ENCODE data around the gene TRIO.
"Not testable (repeated sequence)": the region's sequence is repeated elsewhere in the genome, so short reads cannot be mapped to it uniquely, and the experiment has no call there.

Gene TRIO

GRCh38 chr5:14201325-14202045 lies 58.3 kb downstream of the TRIO start:
- Mint-ChIP-seq H3K36me3 (peaks cover 0 to 6% of the 10 kb centered on the region in 2 donors), H3K4me3 (no peak overlapping the region), H3K9me3 (no peaks in the 10 kb centered on the region), H3K4me1 (peaks cover 47 to 76% of the 10 kb centered on the region in 2 donors), H3K27ac (no peak overlapping the region), H3K27me3 (no peaks in the 10 kb centered on the region)
- no peak for ATAC-seq (replicated peaks)
- no peak for DNase-seq

DNA sequence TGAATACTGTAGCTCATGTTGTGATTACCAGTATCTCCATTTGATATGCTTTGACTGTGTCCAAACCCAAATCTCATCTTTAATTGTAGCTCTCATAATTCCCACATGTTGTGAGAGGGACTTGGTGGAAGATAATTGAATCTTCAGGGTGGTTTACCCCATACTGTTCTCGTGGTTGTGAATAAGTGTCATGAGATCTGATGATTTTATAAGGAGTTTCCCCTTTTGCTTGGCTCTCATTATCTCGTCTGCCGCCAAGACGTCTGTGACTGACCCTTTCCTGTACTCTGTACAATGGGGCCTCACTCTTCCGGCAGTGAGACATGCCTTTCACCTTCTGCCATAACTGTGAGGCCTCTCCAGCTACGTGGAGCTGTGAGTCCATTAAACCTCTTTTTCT lies 59.3 kb downstream of the TRIO start:
- H3K27ac Mint-ChIP-seq = peak overlapping the region; percentile 91
- ATAC-seq (replicated peaks) = peak; percentile 45 to 64
- H3K9me3 Mint-ChIP-seq = no peaks in the 10 kb centered on the region
- peaks cover 49 to 76% of the 10 kb centered on the region in 2 donors for H3K4me1 Mint-ChIP-seq
- DNase-seq = no peak
- peaks cover 2 to 3% of the 10 kb centered on the region in 2 donors for H3K36me3 Mint-ChIP-seq
- H3K27me3 Mint-ChIP-seq = no peaks in the 10 kb centered on the region
- peak overlapping the region; percentile 20 to 40 for H3K4me3 Mint-ChIP-seq

- ATAC-seq (replicated peaks) (no peak), DNase-seq (no peak)
- H3K9me3 Mint-ChIP-seq = no peaks in the 10 kb centered on the region
- H3K27me3 Mint-ChIP-seq = no peaks in the 10 kb centered on the region
- H3K4me1 Mint-ChIP-seq = peaks cover 53 to 86% of the 10 kb centered on the region in 2 donors
- peak overlapping the region; percentile 44 to 59 for H3K4me3 Mint-ChIP-seq
- peak overlapping the region; percentile 89 for H3K27ac Mint-ChIP-seq
- peaks cover 2 to 4% of the 10 kb centered on the region in 2 donors for H3K36me3 Mint-ChIP-seq
Measured at GRCh38 chr5:14204011-14204670, 61.0 kb downstream of the TRIO start.

- Mint-ChIP-seq H3K27ac (peak overlapping the region; percentile 65), H3K4me3 (peak overlapping the region; percentile 39 to 59), H3K4me1 (peaks cover 55 to 88% of the 10 kb centered on the region in 2 donors), H3K36me3 (peaks cover 2 to 4% of the 10 kb centered on the region in 2 donors), H3K27me3 (no peaks in the 10 kb centered on the region), H3K9me3 (no peaks in the 10 kb centered on the region)
- DNase-seq = no peak
- ATAC-seq (replicated peaks) = no peak
Measured at GRCh38 chr5:14204785-14205321, 61.7 kb downstream of the TRIO start.

DNA sequence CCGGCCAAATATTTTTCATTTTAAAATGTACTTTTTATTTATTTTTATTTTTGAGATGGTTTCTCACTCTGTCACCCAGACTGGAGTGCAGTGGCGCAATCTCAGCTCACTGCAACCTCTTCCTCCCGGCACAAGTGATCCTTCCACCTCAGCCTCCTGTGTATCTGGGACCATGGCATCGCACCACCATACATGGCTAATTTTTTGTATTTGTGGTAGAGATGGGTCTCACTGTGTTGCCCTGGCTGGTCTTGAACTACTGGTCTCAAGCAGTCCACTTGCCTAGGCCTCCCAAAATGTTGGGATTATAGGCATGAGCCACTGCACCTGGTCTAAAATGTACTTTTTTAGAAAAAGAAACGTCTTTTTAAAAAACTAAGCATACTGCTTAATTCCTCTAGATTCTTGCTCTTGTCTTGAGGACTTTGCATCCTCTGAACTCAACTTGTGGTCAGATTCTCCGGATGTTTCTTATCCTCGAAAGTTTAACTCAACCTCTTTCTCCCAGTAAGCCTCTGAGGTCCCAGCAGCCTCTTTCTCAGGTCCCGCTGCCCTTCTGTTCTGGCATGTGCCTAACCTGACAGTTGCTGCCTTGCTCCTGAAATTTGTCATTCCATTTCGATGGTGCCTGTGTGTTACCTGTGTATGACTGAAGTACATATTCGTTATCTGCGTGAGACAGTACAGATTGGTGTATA lies 63.0 kb downstream of the TRIO start:
- Mint-ChIP-seq H3K27ac (peak overlapping the region; percentile 79), H3K4me3 (no peak overlapping the region), H3K4me1 (peaks cover 57 to 93% of the 10 kb centered on the region in 2 donors)

GRCh38 chr5:14207428-14207827 lies 64.3 kb downstream of the TRIO start:
- not testable (repeated sequence) for DNase-seq, H3K9me3 Mint-ChIP-seq, H3K36me3 Mint-ChIP-seq, H3K27me3 Mint-ChIP-seq
- Mint-ChIP-seq H3K4me1 (peaks cover 56 to 92% of the 10 kb centered on the region in 2 donors), H3K27ac (peak overlapping the region; percentile 97), H3K4me3 (peak overlapping the region; percentile 44 to 60)
- peak; percentile 38 to 48 for ATAC-seq (replicated peaks)

More for the DNA sequence above, 63.0 kb downstream of the TRIO start:
- Mint-ChIP-seq H3K27me3 (no peaks in the 10 kb centered on the region), H3K36me3 (peaks cover 2 to 4% of the 10 kb centered on the region in 2 donors), H3K9me3 (no peaks in the 10 kb centered on the region)
- DNase-seq = no peak
- no peak for ATAC-seq (replicated peaks)

DNA sequence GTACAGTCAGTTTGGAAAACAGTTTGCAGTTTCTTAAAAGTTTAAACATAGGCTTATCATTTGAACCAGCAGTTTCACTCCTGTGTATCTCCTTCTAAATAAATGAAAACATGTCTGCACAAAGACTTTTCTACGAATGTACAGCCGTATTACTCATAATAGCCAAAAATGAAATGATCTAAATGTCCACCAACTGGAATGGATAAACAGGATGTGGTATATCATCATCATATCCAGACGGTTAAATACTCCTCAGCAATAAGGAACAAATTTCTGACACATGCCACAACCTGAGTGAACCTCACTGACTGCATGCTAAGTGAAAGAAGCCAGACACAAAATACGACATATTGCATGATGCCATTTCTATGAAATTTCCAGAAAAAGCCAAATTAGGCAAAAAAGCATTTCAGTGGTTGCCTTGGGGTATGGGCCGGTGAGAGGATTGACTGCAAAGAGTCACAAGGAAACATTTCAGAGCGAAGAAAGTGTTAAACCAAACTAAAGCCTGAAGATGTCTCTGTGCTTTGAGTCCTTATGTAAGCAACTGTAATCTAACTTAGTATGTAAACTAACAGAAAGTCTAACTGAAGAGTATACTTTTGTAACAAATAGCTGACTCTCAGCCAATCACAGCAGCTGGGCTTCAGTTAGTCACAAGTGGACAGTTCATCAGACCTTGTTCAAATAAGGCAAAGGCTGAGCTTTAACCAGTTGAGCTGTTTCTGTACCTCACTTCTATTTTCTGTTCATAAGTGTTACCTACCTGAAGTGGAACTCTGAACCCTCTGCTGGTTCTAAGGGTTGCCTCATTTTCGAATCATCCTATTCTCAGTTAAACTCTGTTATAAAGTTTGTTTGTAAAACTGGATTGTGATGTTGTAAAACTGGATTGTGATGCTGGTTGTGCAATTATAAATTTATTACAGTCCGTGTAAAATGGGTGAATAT lies 65.2 kb downstream of the TRIO start:
- Mint-ChIP-seq H3K27ac (peak overlapping the region; percentile 97), H3K9me3 (no peaks in the 10 kb centered on the region), H3K4me3 (peak overlapping the region; percentile 23 to 57), H3K4me1 (peaks cover 57 to 91% of the 10 kb centered on the region in 2 donors), H3K27me3 (no peaks in the 10 kb centered on the region), H3K36me3 (peaks cover 2 to 4% of the 10 kb centered on the region in 2 donors)
- DNase-seq (no peak), ATAC-seq (replicated peaks) (peak; percentile 56 to 64)

- DNase-seq = no peak
- Mint-ChIP-seq H3K36me3 (peaks cover 2 to 4% of the 10 kb centered on the region in 2 donors), H3K9me3 (no peaks in the 10 kb centered on the region), H3K27ac (peak overlapping the region; percentile 97), H3K4me3 (peak overlapping the region in 1 of 2 donors; percentile 67), H3K4me1 (peaks cover 56 to 91% of the 10 kb centered on the region in 2 donors), H3K27me3 (no peaks in the 10 kb centered on the region)
- ATAC-seq (replicated peaks) = no peak
Measured at GRCh38 chr5:14209222-14209822, 66.2 kb downstream of the TRIO start.

GRCh38 chr5:14209836-14210235 lies 66.7 kb downstream of the TRIO start:
- H3K4me1 Mint-ChIP-seq = peaks cover 53 to 91% of the 10 kb centered on the region in 2 donors
- peak overlapping the region; percentile 97 for H3K27ac Mint-ChIP-seq
- H3K4me3 Mint-ChIP-seq = peak overlapping the region; percentile 14 to 67
- DNase-seq = no peak
- no peaks in the 10 kb centered on the region for H3K27me3 Mint-ChIP-seq
- ATAC-seq (replicated peaks) = no peak
- H3K36me3 Mint-ChIP-seq = peaks cover 2 to 4% of the 10 kb centered on the region in 2 donors
- H3K9me3 Mint-ChIP-seq = no peaks in the 10 kb centered on the region

DNA sequence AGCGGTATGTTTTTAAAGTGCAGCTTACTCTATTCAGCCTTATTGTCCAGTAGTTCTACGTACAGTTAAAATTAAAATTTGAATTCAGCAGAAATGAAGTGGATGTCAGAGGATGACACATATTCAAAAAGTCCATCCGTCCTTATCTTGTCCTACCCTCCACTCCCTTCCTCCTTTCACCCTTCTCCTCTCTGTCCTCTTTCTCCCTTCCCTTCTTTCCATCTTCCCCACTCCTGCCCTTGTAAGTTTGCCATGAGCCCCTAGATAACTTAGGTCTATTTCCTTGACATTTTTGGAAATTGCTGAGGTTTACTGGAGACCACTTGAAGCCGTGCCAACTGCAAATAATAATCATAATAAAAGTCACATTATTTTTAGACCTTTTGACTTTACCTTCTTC lies 67.6 kb downstream of the TRIO start:
- peak overlapping the region; percentile 33 to 52 for H3K4me3 Mint-ChIP-seq
- peak overlapping the region; percentile 97 for H3K27ac Mint-ChIP-seq
- H3K4me1 Mint-ChIP-seq = peaks cover 48 to 88% of the 10 kb centered on the region in 2 donors
- DNase-seq (no peak), ATAC-seq (replicated peaks) (no peak)
- H3K9me3 Mint-ChIP-seq = no peaks in the 10 kb centered on the region
- H3K36me3 Mint-ChIP-seq = peaks cover 2 to 4% of the 10 kb centered on the region in 2 donors
- no peaks in the 10 kb centered on the region for H3K27me3 Mint-ChIP-seq

DNA sequence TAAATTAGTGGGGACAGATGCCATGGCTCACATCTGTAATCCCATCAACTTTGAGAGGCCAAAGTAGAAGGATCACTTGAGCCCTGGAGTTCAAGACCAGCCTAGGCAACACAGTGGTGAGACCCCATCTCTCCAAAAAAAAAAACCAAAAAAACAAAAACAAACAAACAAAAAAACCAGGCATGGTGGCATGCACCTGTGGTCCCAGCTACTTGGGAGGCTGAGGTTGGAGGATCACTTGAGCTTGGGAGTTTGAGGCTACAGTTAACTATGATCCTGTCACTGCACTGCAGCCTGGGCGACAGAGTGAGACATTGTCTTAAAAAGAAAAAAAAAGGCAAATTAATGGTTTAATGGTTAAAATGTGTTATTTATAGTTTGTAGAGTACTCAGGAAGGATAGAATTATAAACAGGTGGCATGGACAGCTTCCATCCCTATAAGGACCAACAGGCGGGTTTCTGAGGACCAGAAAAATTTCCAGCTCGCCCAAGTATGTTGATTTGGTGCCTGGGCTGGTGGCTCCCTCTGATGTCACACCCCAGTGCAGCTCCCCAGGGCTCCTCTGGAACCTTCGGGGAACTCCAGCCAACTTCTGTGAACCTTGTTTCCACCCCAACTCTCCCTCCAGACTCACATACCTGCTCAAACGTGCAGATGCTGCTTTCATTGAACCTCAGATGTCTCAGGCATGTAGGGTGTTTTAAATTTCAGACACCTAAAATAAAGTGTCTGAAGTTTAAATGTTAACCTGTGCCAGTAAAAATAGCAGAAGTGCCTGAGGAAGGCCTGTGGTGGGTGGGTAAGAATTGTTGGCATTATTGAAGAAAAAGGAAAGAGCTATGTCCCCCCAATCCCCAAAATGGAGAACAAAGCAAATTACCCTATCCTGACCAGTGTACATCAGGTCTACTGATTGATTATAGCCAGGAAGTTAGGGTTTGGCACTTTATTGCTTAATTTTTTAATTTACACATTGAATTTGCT lies 69.0 kb downstream of the TRIO start:
- peak; percentile 77 for DNase-seq
- Mint-ChIP-seq H3K27ac (peak overlapping the region; percentile 87), H3K9me3 (no peaks in the 10 kb centered on the region), H3K36me3 (peaks cover 2 to 10% of the 10 kb centered on the region in 2 donors), H3K4me3 (peak overlapping the region; percentile 74 to 75), H3K4me1 (peaks cover 54 to 89% of the 10 kb centered on the region in 2 donors), H3K27me3 (no peaks in the 10 kb centered on the region)
- ATAC-seq (replicated peaks) = peak; percentile 77 to 85

DNA sequence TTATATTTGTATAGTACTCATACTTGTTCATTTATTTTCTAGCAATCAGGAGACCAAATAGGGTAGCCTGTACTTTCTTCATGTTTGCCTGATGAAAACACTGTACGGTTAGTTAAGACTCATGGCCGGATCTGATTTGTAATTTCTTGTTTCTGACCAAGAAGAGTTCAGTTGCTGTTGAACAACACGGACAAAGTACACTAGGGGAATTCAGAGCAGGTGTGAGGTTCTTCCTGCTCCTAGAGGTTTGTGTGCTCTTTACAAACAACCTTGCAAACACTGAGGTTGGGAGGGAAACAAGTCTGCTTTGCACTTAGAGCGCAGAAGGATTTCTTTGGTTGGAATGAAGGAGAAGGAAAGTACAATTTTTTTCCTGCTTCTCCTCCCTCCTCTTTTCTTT lies 69.7 kb downstream of the TRIO start:
- Mint-ChIP-seq H3K27me3 (no peaks in the 10 kb centered on the region), H3K27ac (peak overlapping the region; percentile 86), H3K9me3 (no peaks in the 10 kb centered on the region), H3K4me3 (peak overlapping the region; percentile 37 to 46), H3K36me3 (peaks cover 0 to 6% of the 10 kb centered on the region in 2 donors), H3K4me1 (peaks cover 53 to 89% of the 10 kb centered on the region in 2 donors)
- ATAC-seq (replicated peaks) (peak; percentile 30 to 44), DNase-seq (no peak)

All from stimulated activated naive B cell treated with anti-CD40 and anti-IgM and Interleukin-4, amounts not matched to agents 10 μg/mL and 1 μg/mL and 100 μg/mL, for 72 hours (primary cell).